Measurements from ENCODE around the gene NDOR1.

DNA sequence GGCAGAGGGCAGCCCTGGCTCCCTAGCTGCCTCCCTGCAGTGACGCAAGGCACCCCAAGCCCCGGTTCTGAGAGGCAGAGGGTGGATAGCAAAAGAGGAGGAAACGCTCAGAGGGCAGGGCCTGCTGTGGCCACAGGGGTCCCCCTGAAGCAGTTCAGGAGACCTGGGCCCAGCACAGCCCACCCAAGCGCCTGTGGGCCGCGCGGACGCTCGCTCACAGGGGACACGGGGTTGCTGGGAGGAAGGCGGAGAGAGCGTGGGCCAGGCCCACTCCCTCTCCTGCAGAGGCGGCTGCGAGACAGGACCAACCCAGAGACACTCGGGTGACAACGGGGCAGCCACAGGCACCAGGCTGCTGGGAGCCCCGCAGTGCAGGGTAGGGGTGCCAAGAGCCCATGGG lies 25.7 kb upstream of the NDOR1 start:
- no peak for TF ChIP-seq POLR2AphosphoS5 (IDR thresholded peaks at IDR 0.05)
- TF ChIP-seq, protein P1, sequence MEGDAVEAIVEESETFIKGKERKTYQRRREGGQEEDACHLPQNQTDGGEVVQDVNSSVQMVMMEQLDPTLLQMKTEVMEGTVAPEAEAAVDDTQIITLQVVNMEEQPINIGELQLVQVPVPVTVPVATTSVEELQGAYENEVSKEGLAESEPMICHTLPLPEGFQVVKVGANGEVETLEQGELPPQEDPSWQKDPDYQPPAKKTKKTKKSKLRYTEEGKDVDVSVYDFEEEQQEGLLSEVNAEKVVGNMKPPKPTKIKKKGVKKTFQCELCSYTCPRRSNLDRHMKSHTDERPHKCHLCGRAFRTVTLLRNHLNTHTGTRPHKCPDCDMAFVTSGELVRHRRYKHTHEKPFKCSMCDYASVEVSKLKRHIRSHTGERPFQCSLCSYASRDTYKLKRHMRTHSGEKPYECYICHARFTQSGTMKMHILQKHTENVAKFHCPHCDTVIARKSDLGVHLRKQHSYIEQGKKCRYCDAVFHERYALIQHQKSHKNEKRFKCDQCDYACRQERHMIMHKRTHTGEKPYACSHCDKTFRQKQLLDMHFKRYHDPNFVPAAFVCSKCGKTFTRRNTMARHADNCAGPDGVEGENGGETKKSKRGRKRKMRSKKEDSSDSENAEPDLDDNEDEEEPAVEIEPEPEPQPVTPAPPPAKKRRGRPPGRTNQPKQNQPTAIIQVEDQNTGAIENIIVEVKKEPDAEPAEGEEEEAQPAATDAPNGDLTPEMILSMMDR (IDR thresholded peaks at IDR 0.05) = no peak
- TF ChIP-seq EP300 (IDR thresholded peaks at IDR 0.05; ENCODE audit: low read depth) = no peak

Data from transverse colon (tissue), 4 donors.